GM23338 (cell line): ENCODE measurements around the gene NPIPA1. TPM values are rescaled to one million over a fixed set of nuclear protein-coding genes. Genes with fewer than 3 reads are reported as not detected.
A peak's percentile ranks its signal among the peaks of the same experiment; 100 is the strongest.
"Not testable (repeated sequence)": the region's sequence is repeated elsewhere in the genome, so short reads cannot be mapped to it uniquely, and the experiment has no call there.

Experiments used
- ATAC-seq: fragments of 200-7000 bp; cut with Tn5 transposase; 3 replicates; pipeline ENCODE4 v1.9.1; 2020
- DNase-seq: peaks from one replicate; pipeline ENCODE4 v3.0.0-alpha.2; 2015; ENCODE audit warnings: low spot score
- H2AFZ ChIP-seq: fragments of 200-600 bp; sonication (generic); 2 replicates; pipeline ENCODE4 v1.8.0; 2016; ENCODE audit warnings: antibody characterized with exemption, mild to moderate bottlenecking, moderate library complexity
- H3F3A ChIP-seq: fragments of 200-600 bp; sonication (generic); replicated peaks from 2 replicates; pipeline ENCODE4 v1.8.0; 2017; ENCODE audit warnings: antibody characterized with exemption, mixed run types, low read depth
- H3K27ac ChIP-seq: fragments of 200-600 bp; sonication (generic); 2 replicates; pipeline ENCODE4 v1.6.1; 2016; ENCODE audit warnings: low read depth
- H3K27me3 ChIP-seq: fragments of 200-600 bp; sonication (generic); 2 replicates; pipeline ENCODE4 v1.8.0; 2016; ENCODE audit warnings: mild to moderate bottlenecking, mixed run types, moderate library complexity; ENCODE audit not compliant: insufficient read depth
- H3K36me3 ChIP-seq: fragments of 200-600 bp; sonication (generic); 2 replicates; pipeline ENCODE4 v1.8.0; 2016; ENCODE audit warnings: mild to moderate bottlenecking; ENCODE audit not compliant: insufficient read depth
- H3K4me1 ChIP-seq: fragments of 200-600 bp; sonication (generic); 2 replicates; pipeline ENCODE4 v1.8.0; 2016; ENCODE audit warnings: mild to moderate bottlenecking, moderate library complexity; ENCODE audit not compliant: insufficient read depth
- H3K4me2 ChIP-seq: fragments of 200-600 bp; sonication (generic); 2 replicates; pipeline ENCODE4 v1.7.1; 2017; ENCODE audit warnings: mixed run types
- H3K4me3 ChIP-seq: fragments of 200-600 bp; sonication (generic); 2 replicates; pipeline ENCODE4 v1.6.1; 2016; ENCODE audit warnings: mixed run types
- H3K79me2 ChIP-seq: fragments of 200-600 bp; sonication (generic); replicated peaks from 2 replicates; pipeline ENCODE4 v1.8.0; 2017; ENCODE audit warnings: mild to moderate bottlenecking; ENCODE audit not compliant: insufficient read depth
- H3K9me2 ChIP-seq: fragments of 200-600 bp; sonication (generic); 2 replicates; pipeline ENCODE4 v1.8.0; 2017; ENCODE audit not compliant: insufficient read depth
- H4K20me1 ChIP-seq: fragments of 200-600 bp; sonication (generic); replicated peaks from 2 replicates; pipeline ENCODE4 v1.8.0; 2017; ENCODE audit warnings: mild to moderate bottlenecking; ENCODE audit not compliant: insufficient read depth
- H3K27ac Mint-ChIP-seq: 2 replicates; pipeline ENCODE4 v1.8.0; 2020; ENCODE audit warnings: inconsistent platforms, mild to moderate bottlenecking, moderate library complexity, mixed read lengths
- H3K27me3 Mint-ChIP-seq: 3 replicates; pipeline ENCODE4 v1.8.0; 2022; ENCODE audit warnings: low read depth, mild to moderate bottlenecking, moderate library complexity, mixed read lengths, inconsistent platforms; ENCODE audit not compliant: insufficient read depth, poor library complexity
- H3K36me3 Mint-ChIP-seq: 3 replicates; pipeline ENCODE4 v1.8.0; 2021; ENCODE audit warnings: low read depth, mild to moderate bottlenecking, inconsistent platforms, moderate library complexity, mixed read lengths
- H3K4me1 Mint-ChIP-seq: 3 replicates; pipeline ENCODE4 v1.8.0; 2020; ENCODE audit warnings: mild to moderate bottlenecking, inconsistent platforms, mixed read lengths
- H3K4me3 Mint-ChIP-seq: 3 replicates; pipeline ENCODE4 v1.8.0; 2021; ENCODE audit warnings: moderate library complexity, mild to moderate bottlenecking, inconsistent platforms, mixed read lengths
- H3K9me3 Mint-ChIP-seq: 3 replicates; pipeline ENCODE4 v1.8.0; 2020; ENCODE audit warnings: moderate library complexity, mild to moderate bottlenecking, inconsistent platforms, mixed read lengths
- polyA plus RNA-seq: library from polyadenylated mRNA; unstranded; fragments of >200 nt; fragmentation: Nextera tagmentation; extraction: Ambion mirVana; gene quantifications from 2 replicates; pipeline ENCODE4 v1.2.1, GENCODE V29; 2016
- total RNA-seq: library from RNA; depleted of rRNA; stranded (reverse); fragments of >200 nt; shearing (Covaris generic); gene quantifications from 2 replicates; pipeline ENCODE4 v1.2.3, GENCODE V29; 2014

Gene NPIPA1
- total and polyA plus RNA-seq, 2 experiments from 2014 or later, result 54.4 to 77.4 TPM

- DNase-seq, result not testable (repeated sequence)
Measured at GRCh38 chr16:14903191-14903957, 33.9 kb upstream of the NPIPA1 start.

GRCh38 chr16:14909744-14910143 lies 27.5 kb upstream of the NPIPA1 start:
- H3K36me3 Mint-ChIP-seq, H3K27ac Mint-ChIP-seq, DNase-seq, H3K4me1 ChIP-seq, H3K79me2 ChIP-seq, H3K9me3 Mint-ChIP-seq, H3K4me3 Mint-ChIP-seq, H3K4me3 ChIP-seq, H3K4me1 Mint-ChIP-seq, H3K4me2 ChIP-seq, H3K27me3 Mint-ChIP-seq, ATAC-seq, H3K9me2 ChIP-seq, H3K27ac ChIP-seq, H3F3A ChIP-seq, H4K20me1 ChIP-seq, H3K36me3 ChIP-seq, H3K27me3 ChIP-seq, H2AFZ ChIP-seq: not testable (repeated sequence)

More at GRCh38 chr16:14903191-14903957, 33.9 kb upstream of the NPIPA1 start:
- H3K4me1 Mint-ChIP-seq, H3K36me3 Mint-ChIP-seq, H3K4me3 Mint-ChIP-seq, H3K36me3 ChIP-seq, H3K9me3 Mint-ChIP-seq, H3K27me3 Mint-ChIP-seq, H2AFZ ChIP-seq, H3K27ac Mint-ChIP-seq, H4K20me1 ChIP-seq, H3F3A ChIP-seq, H3K4me3 ChIP-seq, H3K27ac ChIP-seq, H3K9me2 ChIP-seq, H3K79me2 ChIP-seq, H3K27me3 ChIP-seq, H3K4me2 ChIP-seq, H3K4me1 ChIP-seq, ATAC-seq: not testable (repeated sequence)

- not testable (repeated sequence) for H3K27me3 Mint-ChIP-seq, H3K4me1 Mint-ChIP-seq, H3K27ac ChIP-seq, H3K36me3 Mint-ChIP-seq, DNase-seq, H4K20me1 ChIP-seq, H3K9me2 ChIP-seq, H3K27ac Mint-ChIP-seq, H2AFZ ChIP-seq, H3K79me2 ChIP-seq, H3K4me2 ChIP-seq, H3K4me1 ChIP-seq, H3K4me3 Mint-ChIP-seq, H3K36me3 ChIP-seq, H3F3A ChIP-seq, H3K27me3 ChIP-seq, H3K9me3 Mint-ChIP-seq, H3K4me3 ChIP-seq
- ATAC-seq, result peak; percentile 82
Measured at GRCh38 chr16:14910833-14911629, 26.2 kb upstream of the NPIPA1 start.

- not testable (repeated sequence) for H2AFZ ChIP-seq, H3K27ac ChIP-seq, H3K4me1 Mint-ChIP-seq, H3K4me1 ChIP-seq, H3K9me2 ChIP-seq, ATAC-seq, H3K27ac Mint-ChIP-seq, H3K79me2 ChIP-seq, H3K36me3 ChIP-seq, H3K9me3 Mint-ChIP-seq, H4K20me1 ChIP-seq, H3K36me3 Mint-ChIP-seq, DNase-seq, H3K27me3 ChIP-seq, H3K27me3 Mint-ChIP-seq, H3F3A ChIP-seq
- peak overlapping the region; percentile 77 for H3K4me2 ChIP-seq
- H3K4me3 Mint-ChIP-seq, result peak overlapping the region; percentile 70
- peak overlapping the region; percentile 66 for H3K4me3 ChIP-seq
Measured at GRCh38 chr16:14911954-14912353, 25.3 kb upstream of the NPIPA1 start.

- not testable (repeated sequence) for H3K9me2 ChIP-seq, H2AFZ ChIP-seq, H3K4me3 Mint-ChIP-seq, H3K36me3 ChIP-seq, DNase-seq, H3K27ac Mint-ChIP-seq, H3K27me3 ChIP-seq, H3K27me3 Mint-ChIP-seq, H3K4me3 ChIP-seq, ATAC-seq, H3K4me2 ChIP-seq, H3K4me1 Mint-ChIP-seq, H3K36me3 Mint-ChIP-seq, H3K4me1 ChIP-seq, H3F3A ChIP-seq, H3K9me3 Mint-ChIP-seq, H4K20me1 ChIP-seq, H3K79me2 ChIP-seq, H3K27ac ChIP-seq
Measured at GRCh38 chr16:14912588-14912987, 24.7 kb upstream of the NPIPA1 start.

- H3K4me3 Mint-ChIP-seq, DNase-seq, H2AFZ ChIP-seq: not testable (repeated sequence)
Measured at GRCh38 chr16:14918504-14918903, 18.7 kb upstream of the NPIPA1 start.

More at GRCh38 chr16:14918504-14918903, 18.7 kb upstream of the NPIPA1 start:
- H4K20me1 ChIP-seq, H3K36me3 Mint-ChIP-seq, H3K9me3 Mint-ChIP-seq, H3K27me3 ChIP-seq, H3K27me3 Mint-ChIP-seq, H3K27ac ChIP-seq, H3K36me3 ChIP-seq, ATAC-seq, H3K4me2 ChIP-seq, H3K27ac Mint-ChIP-seq, H3K4me3 ChIP-seq, H3K4me1 Mint-ChIP-seq, H3K79me2 ChIP-seq, H3K4me1 ChIP-seq, H3F3A ChIP-seq, H3K9me2 ChIP-seq: not testable (repeated sequence)
